ENCODE results near the gene CLDN1. TPM values are rescaled to one million over a fixed set of nuclear protein-coding genes. Genes with fewer than 3 reads are reported as not detected.

Gene CLDN1
- total and polyA plus RNA-seq, 2 of the 8 experiments (the other 6 are each of a cell fraction or from before 2014, with no cell fraction given): 3.1 to 6.1 TPM

DNA sequence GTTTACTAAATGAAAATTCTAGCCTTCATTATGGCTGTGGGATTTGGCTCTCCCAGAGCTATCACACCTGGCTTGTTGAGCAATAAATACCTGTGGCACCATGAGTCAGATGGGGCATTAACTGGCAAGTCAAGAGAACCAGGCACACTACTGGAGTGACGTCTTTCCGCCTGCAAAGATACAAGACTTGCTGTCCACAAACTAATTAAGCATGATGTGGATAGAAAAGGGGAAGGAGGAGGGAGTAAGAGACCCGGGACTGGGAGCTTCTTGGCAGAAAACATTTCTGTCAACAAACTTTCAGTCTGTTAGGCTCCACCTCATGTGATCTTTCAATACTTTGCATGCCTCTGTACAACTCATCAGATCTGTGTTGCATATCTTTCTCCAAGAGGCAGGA, 56.5 kb downstream of the CLDN1 start:
- POLR2A ChIA-PET (ENCODE audit: partially characterized antibody): no interaction called here
- Histone ChIP-seq H4K8ac (ENCODE audit: extremely low read depth, insufficient read depth, low read length) (no peak overlapping the region), H2BK20ac (ENCODE audit: low read length) (no peak overlapping the region), H3K14ac (ENCODE audit: insufficient read length) (no peak overlapping the region), H3K27me3 (replicated peaks in 1 of 4; ENCODE audit: control insufficient read depth in 3 of 4, extremely low read depth in 1 of 4, insufficient read depth in 3 of 4, low read length in 3 of 4) (no peaks in the 10 kb centered on the region), H2BK5ac (ENCODE audit: low read depth, low read length) (no peak overlapping the region), H3K23me2 (ENCODE audit: low read depth, low read length) (no peaks in the 10 kb centered on the region), H2AFZ (ENCODE audit: low read length) (no peak overlapping the region), H3K4me2 (ENCODE audit: insufficient read depth in 1 of 2, low read depth in 2 of 2, low read length in 2 of 2) (no peak overlapping the region), H3K27ac (ENCODE audit: low read depth, low read length) (no peak overlapping the region), H3K79me2 (ENCODE audit: control insufficient read depth in 1 of 2, insufficient read depth in 2 of 2, low read length in 2 of 2) (no peaks in the 10 kb centered on the region), H3K4me1 (replicated peaks in 1 of 4; ENCODE audit: control insufficient read depth in 3 of 4, insufficient read depth in 4 of 4, low read length in 3 of 4) (no peaks in the 10 kb centered on the region), H3K9ac (replicated peaks in 1 of 4; ENCODE audit: extremely low read depth in 1 of 4, low read depth in 3 of 4, low read length in 3 of 4) (no peak overlapping the region), H4K20me1 (replicated peaks in 1 of 2; ENCODE audit: control insufficient read depth in 1 of 2, insufficient read depth in 2 of 2, low read length in 2 of 2) (no peaks in the 10 kb centered on the region), H3K4ac (replicated peaks; ENCODE audit: insufficient read length, low read depth, low read length) (no peak overlapping the region), H3K79me1 (ENCODE audit: low read depth, low read length) (no peaks in the 10 kb centered on the region), H3K4me3 (ENCODE audit: extremely low read depth in 1 of 4, insufficient read depth in 2 of 4, low read depth in 3 of 4, low read length in 4 of 4) (no peak overlapping the region), H4K5ac (ENCODE audit: insufficient read length, low read depth, low read length) (no peak overlapping the region), H2BK120ac (replicated peaks; ENCODE audit: low read depth, low read length) (no peak overlapping the region), H4K91ac (replicated peaks; ENCODE audit: insufficient read length, low read length) (no peak overlapping the region), H2AK5ac (ENCODE audit: low read depth, low read length) (no peak overlapping the region), H2BK15ac (ENCODE audit: low read length) (no peak overlapping the region), H2BK12ac (ENCODE audit: low read depth, low read length) (no peak overlapping the region), H3K36me3 (ENCODE audit: control insufficient read depth in 2 of 4, insufficient read depth in 4 of 4, low read length in 3 of 4) (no peaks in the 10 kb centered on the region), H3K23ac (ENCODE audit: insufficient read length) (no peak overlapping the region), H3K9me3 (ENCODE audit: insufficient read depth in 2 of 2, low read depth in 1 of 2, low read length in 1 of 2) (no peaks in the 10 kb centered on the region), H3K56ac (replicated peaks; ENCODE audit: insufficient read length, low read depth, low read length) (no peak overlapping the region), H3K18ac (ENCODE audit: extremely low read depth, low read length) (no peak overlapping the region)
- no peak for DNase-seq (ENCODE audit: low read depth in 1 of 2, low spot score in 2 of 2)
- CTCF ChIA-PET (ENCODE audit: partially characterized antibody): interaction anchor here (1.1 to 1.6 kb wide), 5 partner anchors 9 to 518 kb away, joined by 3 to 9 read pairs (median 4); no protein-coding TSS in a partner anchor
- no peak for TF ChIP-seq NANOG (IDR thresholded peaks at IDR 0.05; ENCODE audit: insufficient read depth, low read depth, low read length, poor library complexity, severe bottlenecking)
- TF ChIP-seq SRF (IDR thresholded peaks at IDR 0.05; ENCODE audit: low read depth, low read length): no peak
- TF ChIP-seq, protein P1, sequence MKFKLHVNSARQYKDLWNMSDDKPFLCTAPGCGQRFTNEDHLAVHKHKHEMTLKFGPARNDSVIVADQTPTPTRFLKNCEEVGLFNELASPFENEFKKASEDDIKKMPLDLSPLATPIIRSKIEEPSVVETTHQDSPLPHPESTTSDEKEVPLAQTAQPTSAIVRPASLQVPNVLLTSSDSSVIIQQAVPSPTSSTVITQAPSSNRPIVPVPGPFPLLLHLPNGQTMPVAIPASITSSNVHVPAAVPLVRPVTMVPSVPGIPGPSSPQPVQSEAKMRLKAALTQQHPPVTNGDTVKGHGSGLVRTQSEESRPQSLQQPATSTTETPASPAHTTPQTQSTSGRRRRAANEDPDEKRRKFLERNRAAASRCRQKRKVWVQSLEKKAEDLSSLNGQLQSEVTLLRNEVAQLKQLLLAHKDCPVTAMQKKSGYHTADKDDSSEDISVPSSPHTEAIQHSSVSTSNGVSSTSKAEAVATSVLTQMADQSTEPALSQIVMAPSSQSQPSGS (IDR thresholded peaks at IDR 0.05; ENCODE audit: low read length): no peak
- TF ChIP-seq KDM5A (IDR thresholded peaks at IDR 0.05; ENCODE audit: low read length): no peak
- no peak for TF ChIP-seq BRCA1 (IDR thresholded peaks at IDR 0.05; ENCODE audit: low read depth, low read length)
- TF ChIP-seq, protein P2, sequence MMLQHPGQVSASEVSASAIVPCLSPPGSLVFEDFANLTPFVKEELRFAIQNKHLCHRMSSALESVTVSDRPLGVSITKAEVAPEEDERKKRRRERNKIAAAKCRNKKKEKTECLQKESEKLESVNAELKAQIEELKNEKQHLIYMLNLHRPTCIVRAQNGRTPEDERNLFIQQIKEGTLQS (IDR thresholded peaks at IDR 0.05; ENCODE audit: insufficient read depth, low read depth, low read length): no peak
- TF ChIP-seq POLR2A (IDR thresholded peaks at IDR 0.05; ENCODE audit: control extremely low read depth in 1 of 2, low read depth in 2 of 2, low read length in 2 of 2): no peak
- TF ChIP-seq HDAC2 (IDR thresholded peaks at IDR 0.05; ENCODE audit: borderline replicate concordance in 1 of 2, low read depth in 2 of 2, low read length in 2 of 2): no peak
- no peak for TF ChIP-seq RBBP5 (IDR thresholded peaks at IDR 0.05; ENCODE audit: borderline replicate concordance, low read depth, low read length)
- no peak for TF ChIP-seq CEBPB (IDR thresholded peaks at IDR 0.05; ENCODE audit: low read depth, low read length)
- FAIRE-seq: no peak
- WGBS, 2 experiments (ENCODE audit: extremely low coverage in 1 of 2, insufficient coverage in 1 of 2, insufficient read length in 1 of 2, insufficient replicate concordance in 2 of 2, low coverage in 1 of 2, low lambda C conversion rate in 2 of 2, missing lambda C conversion rate in 1 of 2): 94% methylated on average over 3 of the region's 3 CpGs; no CpG with 5 or more reads in 1 of the 2 experiments

All from H1 (cell line).